ENCODE measurements around the gene ABHD13.

DNA sequence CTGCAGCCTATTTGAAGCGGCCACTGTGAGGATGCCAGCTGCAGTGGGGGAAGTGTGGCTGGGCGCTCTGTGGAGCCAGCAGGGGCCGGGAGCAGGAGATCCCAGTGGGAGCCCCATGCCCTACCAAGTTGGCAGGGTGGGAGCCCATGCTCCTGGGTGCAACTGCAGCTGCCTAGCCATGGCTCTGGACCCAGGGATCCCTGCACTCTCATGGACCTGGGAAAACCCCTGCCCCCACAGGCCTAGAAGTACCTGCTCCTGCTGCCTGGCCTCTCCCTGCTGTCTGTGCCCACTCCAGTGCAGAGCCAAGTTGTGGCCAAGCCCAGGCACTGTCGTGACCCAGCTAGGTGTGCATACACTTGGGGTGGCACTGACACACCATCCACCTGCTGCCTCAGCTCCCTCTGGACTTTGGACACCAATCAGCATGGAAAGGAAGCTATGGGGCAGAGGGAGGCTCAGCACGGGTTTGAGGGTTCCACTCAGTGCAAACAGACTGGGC is 23.7 kb upstream of the ABHD13 start:
- TF ChIP-seq, protein P1, sequence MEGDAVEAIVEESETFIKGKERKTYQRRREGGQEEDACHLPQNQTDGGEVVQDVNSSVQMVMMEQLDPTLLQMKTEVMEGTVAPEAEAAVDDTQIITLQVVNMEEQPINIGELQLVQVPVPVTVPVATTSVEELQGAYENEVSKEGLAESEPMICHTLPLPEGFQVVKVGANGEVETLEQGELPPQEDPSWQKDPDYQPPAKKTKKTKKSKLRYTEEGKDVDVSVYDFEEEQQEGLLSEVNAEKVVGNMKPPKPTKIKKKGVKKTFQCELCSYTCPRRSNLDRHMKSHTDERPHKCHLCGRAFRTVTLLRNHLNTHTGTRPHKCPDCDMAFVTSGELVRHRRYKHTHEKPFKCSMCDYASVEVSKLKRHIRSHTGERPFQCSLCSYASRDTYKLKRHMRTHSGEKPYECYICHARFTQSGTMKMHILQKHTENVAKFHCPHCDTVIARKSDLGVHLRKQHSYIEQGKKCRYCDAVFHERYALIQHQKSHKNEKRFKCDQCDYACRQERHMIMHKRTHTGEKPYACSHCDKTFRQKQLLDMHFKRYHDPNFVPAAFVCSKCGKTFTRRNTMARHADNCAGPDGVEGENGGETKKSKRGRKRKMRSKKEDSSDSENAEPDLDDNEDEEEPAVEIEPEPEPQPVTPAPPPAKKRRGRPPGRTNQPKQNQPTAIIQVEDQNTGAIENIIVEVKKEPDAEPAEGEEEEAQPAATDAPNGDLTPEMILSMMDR (IDR thresholded peaks at IDR 0.05; ENCODE audit: borderline replicate concordance, extremely low read depth, low read length, poor library complexity, severe bottlenecking), result no peak
- no peak for TF ChIP-seq EZH2 (IDR thresholded peaks at IDR 0.05; ENCODE audit: borderline replicate concordance, low read depth, low read length, severe bottlenecking)
